ENCODE measurements around the gene USP30.

DNA sequence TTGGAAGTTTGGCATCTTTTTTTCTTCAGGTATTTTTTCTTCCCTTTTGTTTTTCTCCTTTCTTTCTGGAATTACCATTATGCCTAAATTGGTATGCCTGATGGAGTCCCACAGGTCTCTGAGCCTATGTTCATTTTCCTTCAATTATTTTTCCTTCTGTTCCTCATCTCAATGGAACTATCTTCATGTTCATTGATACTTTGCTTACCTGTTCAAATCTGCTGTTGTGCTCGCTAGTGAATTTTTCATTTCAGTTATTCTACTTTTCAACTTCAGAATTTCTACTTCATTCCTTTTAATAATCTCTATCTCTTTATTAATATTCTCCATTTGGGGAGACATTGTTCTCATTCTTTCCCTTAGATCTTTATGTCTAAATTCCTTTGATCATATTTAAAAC, 15.4 kb upstream of the USP30 start:
- TF ChIP-seq, protein P1, sequence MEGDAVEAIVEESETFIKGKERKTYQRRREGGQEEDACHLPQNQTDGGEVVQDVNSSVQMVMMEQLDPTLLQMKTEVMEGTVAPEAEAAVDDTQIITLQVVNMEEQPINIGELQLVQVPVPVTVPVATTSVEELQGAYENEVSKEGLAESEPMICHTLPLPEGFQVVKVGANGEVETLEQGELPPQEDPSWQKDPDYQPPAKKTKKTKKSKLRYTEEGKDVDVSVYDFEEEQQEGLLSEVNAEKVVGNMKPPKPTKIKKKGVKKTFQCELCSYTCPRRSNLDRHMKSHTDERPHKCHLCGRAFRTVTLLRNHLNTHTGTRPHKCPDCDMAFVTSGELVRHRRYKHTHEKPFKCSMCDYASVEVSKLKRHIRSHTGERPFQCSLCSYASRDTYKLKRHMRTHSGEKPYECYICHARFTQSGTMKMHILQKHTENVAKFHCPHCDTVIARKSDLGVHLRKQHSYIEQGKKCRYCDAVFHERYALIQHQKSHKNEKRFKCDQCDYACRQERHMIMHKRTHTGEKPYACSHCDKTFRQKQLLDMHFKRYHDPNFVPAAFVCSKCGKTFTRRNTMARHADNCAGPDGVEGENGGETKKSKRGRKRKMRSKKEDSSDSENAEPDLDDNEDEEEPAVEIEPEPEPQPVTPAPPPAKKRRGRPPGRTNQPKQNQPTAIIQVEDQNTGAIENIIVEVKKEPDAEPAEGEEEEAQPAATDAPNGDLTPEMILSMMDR (IDR thresholded peaks at IDR 0.05): no peak
- TF ChIP-seq POLR2A (IDR thresholded peaks at IDR 0.05): no peak
